Measurements from ENCODE around the gene HSPA12B.

Gene HSPA12B

GRCh38 chr20:3767427-3768341 is 35.2 kb downstream of the HSPA12B start, which contains the start of gene ADISSP:
ADISSP (minus strand) TSS chr20:3767753; CDS start chr20:3760100, 7,653 bp downstream.
- DNase-seq = peak; percentile 99

- DNase-seq = peak; percentile 85
Measured at GRCh38 chr20:3768342-3769130, 36.1 kb downstream of the HSPA12B start.

GRCh38 chr20:3771552-3772058 is 39.1 kb downstream of the HSPA12B start:
- no peak for DNase-seq

GRCh38 chr20:3775457-3776108 is 43.1 kb downstream of the HSPA12B start:
- no peak for DNase-seq

GRCh38 chr20:3777381-3777715 is 44.9 kb downstream of the HSPA12B start:
- no peak for DNase-seq

- peak; percentile 79 for DNase-seq
Measured at GRCh38 chr20:3777716-3778629, 45.5 kb downstream of the HSPA12B start.

- no peak for DNase-seq
Measured at GRCh38 chr20:3778976-3779375, 46.5 kb downstream of the HSPA12B start.

- peak; percentile 94 for DNase-seq
Measured at GRCh38 chr20:3781153-3781910, 48.8 kb downstream of the HSPA12B start, which contains the start of gene SPEF1. SPEF1 (minus strand) TSS chr20:3781448; CDS start chr20:3781287, 161 bp downstream.

- DNase-seq = no peak
Measured at GRCh38 chr20:3782597-3782996, 50.1 kb downstream of the HSPA12B start.

- DNase-seq = no peak
Measured at GRCh38 chr20:3783068-3783489, 50.6 kb downstream of the HSPA12B start.

GRCh38 chr20:3783511-3784195 is 51.2 kb downstream of the HSPA12B start:
- DNase-seq = no peak

GRCh38 chr20:3784216-3784853 is 51.9 kb downstream of the HSPA12B start:
- DNase-seq = no peak

GRCh38 chr20:3784863-3785239 is 52.4 kb downstream of the HSPA12B start:
- DNase-seq = no peak

GRCh38 chr20:3785240-3786125 is 53.0 kb downstream of the HSPA12B start:
- DNase-seq = no peak

GRCh38 chr20:3786126-3786484 is 53.6 kb downstream of the HSPA12B start:
- peak; percentile 71 for DNase-seq

- DNase-seq = peak; percentile 89
Measured at GRCh38 chr20:3786665-3787323, 54.3 kb downstream of the HSPA12B start, which contains the start of gene CENPB. CENPB (minus strand) TSS chr20:3786740; CDS start chr20:3786483, 257 bp downstream.

- DNase-seq = no peak
Measured at GRCh38 chr20:3787324-3788014, 55.0 kb downstream of the HSPA12B start.

Measured in NCI-H146 (cell line).